Bronchial epithelial cell (primary cell): ENCODE data around the gene MAP2K7. TPM values are rescaled to one million over a fixed set of nuclear protein-coding genes. Genes with fewer than 3 reads are reported as not detected.
"Not testable (repeated sequence)": the region's sequence is repeated elsewhere in the genome, so short reads cannot be mapped to it uniquely, and the experiment has no call there.

Source experiments
- DNase-seq: peaks from one replicate; pipeline ENCODE4 v3.0.0-alpha.2; 2010; ENCODE audit warnings: low read depth
- FAIRE-seq: peaks from 2 replicates; lab custom pipeline; 2011; peaks lifted over from hg19 to GRCh38; lab: Jason Lieb, UNC
- H3K27me3 ChIP-seq: 2 replicates; pipeline ENCODE4 v1.5.1; 2011; ENCODE audit warnings: low read length; ENCODE audit not compliant: control insufficient read depth, insufficient read depth
- H3K36me3 ChIP-seq: 2 replicates; pipeline ENCODE4 v1.5.1; 2011; ENCODE audit warnings: low read length; ENCODE audit not compliant: control insufficient read depth, insufficient read depth
- H3K4me3 ChIP-seq: 2 replicates; pipeline ENCODE4 v1.5.1; 2011; ENCODE audit warnings: mild to moderate bottlenecking, low read depth, low read length, control low read depth
- total RNA-seq: library from RNA; depleted of rRNA; stranded (reverse); fragments of >200 nt; gene quantifications from 2 replicates; pipeline ENCODE4 v1.2.1, GENCODE V29; 2014
- TF ChIP-seq, protein P1 (sequence below): IDR thresholded peaks from 2 replicates; pipeline ENCODE4 v1.5.1; 2011; ENCODE audit warnings: mild to moderate bottlenecking, moderate library complexity, low read length, control low read depth, inconsistent platforms; ENCODE audit not compliant: insufficient read depth, severe bottlenecking

The MAP2K7 gene
- total RNA-seq, 1 donor from 2014 or later = 10.0 TPM

DNA sequence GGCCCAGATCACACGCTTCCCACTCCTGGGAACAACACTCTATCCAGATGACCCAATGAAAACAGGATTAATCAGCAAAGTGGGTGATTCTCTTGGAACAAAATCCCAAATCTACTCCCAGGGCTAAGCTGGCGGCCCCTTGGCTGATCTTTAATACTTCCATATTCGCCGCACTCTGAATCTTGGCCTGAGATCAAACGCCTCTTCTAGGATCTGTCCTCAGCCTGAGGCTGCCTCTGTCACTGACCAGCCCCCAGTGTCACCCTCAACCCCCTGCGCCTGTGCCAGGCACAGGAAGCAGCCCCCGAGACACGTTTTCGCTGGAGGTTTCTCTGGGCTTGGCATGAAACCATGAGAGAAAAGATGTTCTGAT, 24.6 kb downstream of the MAP2K7 start:
- FAIRE-seq (no peak), DNase-seq (no peak)
- H3K36me3 ChIP-seq = peaks cover 17% of the 10 kb centered on the region
- no peak overlapping the region for H3K4me3 ChIP-seq
- TF ChIP-seq, protein P1, sequence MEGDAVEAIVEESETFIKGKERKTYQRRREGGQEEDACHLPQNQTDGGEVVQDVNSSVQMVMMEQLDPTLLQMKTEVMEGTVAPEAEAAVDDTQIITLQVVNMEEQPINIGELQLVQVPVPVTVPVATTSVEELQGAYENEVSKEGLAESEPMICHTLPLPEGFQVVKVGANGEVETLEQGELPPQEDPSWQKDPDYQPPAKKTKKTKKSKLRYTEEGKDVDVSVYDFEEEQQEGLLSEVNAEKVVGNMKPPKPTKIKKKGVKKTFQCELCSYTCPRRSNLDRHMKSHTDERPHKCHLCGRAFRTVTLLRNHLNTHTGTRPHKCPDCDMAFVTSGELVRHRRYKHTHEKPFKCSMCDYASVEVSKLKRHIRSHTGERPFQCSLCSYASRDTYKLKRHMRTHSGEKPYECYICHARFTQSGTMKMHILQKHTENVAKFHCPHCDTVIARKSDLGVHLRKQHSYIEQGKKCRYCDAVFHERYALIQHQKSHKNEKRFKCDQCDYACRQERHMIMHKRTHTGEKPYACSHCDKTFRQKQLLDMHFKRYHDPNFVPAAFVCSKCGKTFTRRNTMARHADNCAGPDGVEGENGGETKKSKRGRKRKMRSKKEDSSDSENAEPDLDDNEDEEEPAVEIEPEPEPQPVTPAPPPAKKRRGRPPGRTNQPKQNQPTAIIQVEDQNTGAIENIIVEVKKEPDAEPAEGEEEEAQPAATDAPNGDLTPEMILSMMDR = no peak
- no peaks in the 10 kb centered on the region for H3K27me3 ChIP-seq

GRCh38 chr19:7928741-7929701, 25.3 kb downstream of the MAP2K7 start:
- DNase-seq (peak; percentile 47), FAIRE-seq (no peak)
- Histone ChIP-seq H3K27me3 (no peaks in the 10 kb centered on the region), H3K4me3 (no peak overlapping the region), H3K36me3 (peaks cover 24% of the 10 kb centered on the region)
- TF ChIP-seq, protein P1 = peak; percentile 54

DNA sequence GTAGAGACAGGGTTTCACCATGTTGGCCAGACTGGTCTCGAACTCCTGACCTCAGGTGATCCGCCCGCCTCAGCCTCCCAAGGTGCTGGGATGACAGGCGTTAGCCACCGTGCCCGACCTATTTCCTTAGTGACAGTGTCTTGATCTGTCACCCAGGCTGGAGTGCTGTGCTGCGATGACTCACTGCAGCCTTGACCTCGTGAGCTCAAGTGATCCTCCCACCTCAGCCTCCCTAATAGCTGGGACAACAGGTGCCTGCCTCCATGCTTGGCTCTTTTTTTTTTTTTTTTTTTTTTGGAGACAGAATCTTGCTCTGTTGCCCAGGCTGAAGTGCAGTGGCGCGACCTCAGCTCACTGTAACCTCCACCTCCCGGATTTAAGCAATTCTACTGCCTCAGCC, 26.4 kb downstream of the MAP2K7 start:
- DNase-seq = not testable (repeated sequence)

GRCh38 chr19:7930765-7931164, 27.1 kb downstream of the MAP2K7 start:
- FAIRE-seq (no peak), DNase-seq (no peak)
- peaks cover 30% of the 10 kb centered on the region for H3K36me3 ChIP-seq
- H3K4me3 ChIP-seq = no peak overlapping the region
- H3K27me3 ChIP-seq = no peaks in the 10 kb centered on the region
- TF ChIP-seq, protein P1 = no peak

More for the DNA sequence above, 26.4 kb downstream of the MAP2K7 start:
- not testable (repeated sequence) for FAIRE-seq, H3K4me3 ChIP-seq, H3K27me3 ChIP-seq
- peaks cover 27% of the 10 kb centered on the region for H3K36me3 ChIP-seq

GRCh38 chr19:7931221-7932061, 27.8 kb downstream of the MAP2K7 start:
- peaks cover 32% of the 10 kb centered on the region for H3K36me3 ChIP-seq
- FAIRE-seq = no peak

More at GRCh38 chr19:7931221-7932061, 27.8 kb downstream of the MAP2K7 start:
- no peak for DNase-seq
- no peak overlapping the region for H3K4me3 ChIP-seq
- TF ChIP-seq, protein P1 = no peak
- H3K27me3 ChIP-seq = no peaks in the 10 kb centered on the region
